ENCODE data around the gene D2HGDH.

GRCh38 chr2:241808721-241809382 is 74.4 kb downstream of the D2HGDH start, which contains the start of gene NEU4:
- TF ChIP-seq, protein P1, sequence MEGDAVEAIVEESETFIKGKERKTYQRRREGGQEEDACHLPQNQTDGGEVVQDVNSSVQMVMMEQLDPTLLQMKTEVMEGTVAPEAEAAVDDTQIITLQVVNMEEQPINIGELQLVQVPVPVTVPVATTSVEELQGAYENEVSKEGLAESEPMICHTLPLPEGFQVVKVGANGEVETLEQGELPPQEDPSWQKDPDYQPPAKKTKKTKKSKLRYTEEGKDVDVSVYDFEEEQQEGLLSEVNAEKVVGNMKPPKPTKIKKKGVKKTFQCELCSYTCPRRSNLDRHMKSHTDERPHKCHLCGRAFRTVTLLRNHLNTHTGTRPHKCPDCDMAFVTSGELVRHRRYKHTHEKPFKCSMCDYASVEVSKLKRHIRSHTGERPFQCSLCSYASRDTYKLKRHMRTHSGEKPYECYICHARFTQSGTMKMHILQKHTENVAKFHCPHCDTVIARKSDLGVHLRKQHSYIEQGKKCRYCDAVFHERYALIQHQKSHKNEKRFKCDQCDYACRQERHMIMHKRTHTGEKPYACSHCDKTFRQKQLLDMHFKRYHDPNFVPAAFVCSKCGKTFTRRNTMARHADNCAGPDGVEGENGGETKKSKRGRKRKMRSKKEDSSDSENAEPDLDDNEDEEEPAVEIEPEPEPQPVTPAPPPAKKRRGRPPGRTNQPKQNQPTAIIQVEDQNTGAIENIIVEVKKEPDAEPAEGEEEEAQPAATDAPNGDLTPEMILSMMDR (IDR thresholded peaks at IDR 0.05) = no peak
- TF ChIP-seq POLR2A (IDR thresholded peaks at IDR 0.05) = no peak
- no peak for TF ChIP-seq EP300 (IDR thresholded peaks at IDR 0.05)
